IPS-18a (cell line): ENCODE measurements around the gene MVP.
A peak's percentile ranks its signal among the peaks of the same experiment; 100 is the strongest.

Experiments used
- H3K27ac ChIP-seq: one replicate; pipeline ENCODE4 v1.5.1; 2013; ENCODE audit warnings: low read length
- H3K27me3 ChIP-seq: one replicate; pipeline ENCODE4 v1.6.1; 2013; ENCODE audit warnings: mild to moderate bottlenecking, low read length; ENCODE audit not compliant: control insufficient read depth, insufficient read depth
- H3K36me3 ChIP-seq: one replicate; pipeline ENCODE4 v1.6.1; 2013; ENCODE audit warnings: low read depth, low read length; ENCODE audit not compliant: control insufficient read depth
- H3K4me1 ChIP-seq: one replicate; pipeline ENCODE4 v1.6.1; 2013; ENCODE audit warnings: low read depth, low read length; ENCODE audit not compliant: control insufficient read depth
- H3K4me3 ChIP-seq: one replicate; pipeline ENCODE4 v1.5.1; 2013; ENCODE audit warnings: low read length
- H3K9ac ChIP-seq: one replicate; pipeline ENCODE4 v1.6.1; 2013; ENCODE audit warnings: mild to moderate bottlenecking, low read length, moderate library complexity
- H3K9me3 ChIP-seq: one replicate; pipeline ENCODE4 v1.6.1; 2013; ENCODE audit warnings: low read depth, low read length; ENCODE audit not compliant: control insufficient read depth

Gene MVP

GRCh38 chr16:29812754-29813643 is 7.3 kb upstream of the MVP start:
- Histone ChIP-seq H3K4me1 (peaks cover 42% of the 10 kb centered on the region), H3K27me3 (no peaks in the 10 kb centered on the region), H3K27ac (no peak overlapping the region), H3K9me3 (no peaks in the 10 kb centered on the region), H3K36me3 (peaks cover 18% of the 10 kb centered on the region), H3K4me3 (peak overlapping the region; percentile 81), H3K9ac (peak overlapping the region; percentile 72)

GRCh38 chr16:29813644-29814562 is 6.4 kb upstream of the MVP start:
- Histone ChIP-seq H3K27ac (no peak overlapping the region), H3K9ac (peak overlapping the region; percentile 82)

DNA sequence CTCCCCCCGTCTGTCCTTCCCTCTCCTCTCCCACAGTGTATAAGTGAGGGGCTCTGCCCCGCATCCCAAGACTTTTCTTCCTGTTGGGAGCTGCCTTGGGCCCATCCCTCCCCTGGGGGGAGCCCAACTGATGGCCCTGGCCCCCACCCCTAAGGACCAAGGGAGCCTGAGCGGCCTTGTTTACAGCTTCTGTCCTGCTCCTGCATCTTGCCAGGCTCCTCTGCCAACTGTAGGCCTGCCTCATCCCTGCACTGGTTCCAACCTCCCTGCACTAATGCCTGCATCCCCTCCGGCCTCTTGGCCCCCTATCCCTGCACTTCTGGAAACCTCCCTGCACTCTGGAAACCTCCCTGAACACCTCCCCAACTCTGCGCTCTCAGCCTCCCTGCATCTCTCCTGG is 5.7 kb upstream of the MVP start:
- Histone ChIP-seq H3K9ac (peak overlapping the region; percentile 82), H3K9me3 (no peaks in the 10 kb centered on the region), H3K36me3 (peaks cover 21% of the 10 kb centered on the region), H3K4me1 (peaks cover 29% of the 10 kb centered on the region), H3K4me3 (peak overlapping the region; percentile 70), H3K27ac (no peak overlapping the region), H3K27me3 (no peaks in the 10 kb centered on the region)

More at GRCh38 chr16:29813644-29814562, 6.4 kb upstream of the MVP start:
- Histone ChIP-seq H3K4me1 (peaks cover 36% of the 10 kb centered on the region), H3K4me3 (peak overlapping the region; percentile 70), H3K9me3 (no peaks in the 10 kb centered on the region), H3K36me3 (peaks cover 19% of the 10 kb centered on the region), H3K27me3 (no peaks in the 10 kb centered on the region)

DNA sequence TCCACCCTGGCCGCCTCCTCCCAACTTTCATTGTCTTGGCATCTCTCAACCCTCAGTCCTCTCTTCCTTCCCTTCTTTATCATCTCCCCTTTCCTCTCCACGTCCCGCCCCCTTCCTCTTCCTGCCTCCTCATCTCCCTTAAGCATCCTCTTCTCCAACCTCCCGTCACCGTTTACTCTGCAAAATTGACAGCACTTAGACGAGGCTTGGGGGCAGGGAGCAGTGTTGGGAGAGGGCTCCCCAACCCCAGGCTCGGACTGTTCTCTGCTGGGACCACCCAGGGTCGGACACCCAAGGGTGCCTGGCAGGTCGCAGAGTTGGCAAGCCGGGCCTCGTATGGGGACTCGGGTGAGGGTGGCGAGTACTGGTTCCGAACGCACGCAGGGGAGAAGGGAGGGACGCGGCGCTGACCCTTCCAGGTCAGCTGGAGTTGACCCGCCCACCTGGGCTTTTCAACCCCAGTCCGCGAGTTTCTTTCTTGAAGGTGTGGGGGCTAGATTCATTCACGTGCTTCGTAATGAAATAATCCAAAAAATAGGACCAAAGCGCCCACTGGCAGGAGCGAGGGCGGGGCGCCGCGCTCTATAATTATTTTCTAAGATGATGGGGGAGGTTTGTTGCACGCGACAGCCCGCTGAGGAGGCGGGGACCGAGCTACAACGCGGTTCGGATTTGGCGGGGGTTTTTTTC is 5.1 kb upstream of the MVP start:
- peak overlapping the region; percentile 70 for H3K4me3 ChIP-seq
- peaks cover 23% of the 10 kb centered on the region for H3K36me3 ChIP-seq
- H3K9ac ChIP-seq = peak overlapping the region; percentile 82
- H3K4me1 ChIP-seq = peaks cover 24% of the 10 kb centered on the region
- H3K9me3 ChIP-seq = no peaks in the 10 kb centered on the region
- H3K27me3 ChIP-seq = no peaks in the 10 kb centered on the region
- no peak overlapping the region for H3K27ac ChIP-seq

- H3K27me3 ChIP-seq = no peaks in the 10 kb centered on the region
- peak within 1 kb of the TSS; percentile 82 for H3K27ac ChIP-seq
- peaks cover 26% of the 10 kb centered on the region for H3K36me3 ChIP-seq
- peak within 1 kb of the TSS; percentile 82 for H3K9ac ChIP-seq
- H3K9me3 ChIP-seq = no peaks in the 10 kb centered on the region
- peaks cover 18% of the 10 kb centered on the region for H3K4me1 ChIP-seq
- peak within 1 kb of the TSS; percentile 70 for H3K4me3 ChIP-seq
Observed at GRCh38 chr16:29815793-29816693, 4.2 kb upstream of the MVP start, which contains the start of gene PAGR1. Gene PAGR1 (plus strand): TSS chr16:29816152. CDS start chr16:29816526, 374 bp downstream.

- peaks cover 26% of the 10 kb centered on the region for H3K36me3 ChIP-seq
- H3K27ac ChIP-seq = peak overlapping the region; percentile 15
- peaks cover 18% of the 10 kb centered on the region for H3K4me1 ChIP-seq
- H3K9ac ChIP-seq = peak overlapping the region; percentile 82
- no peaks in the 10 kb centered on the region for H3K27me3 ChIP-seq
- no peaks in the 10 kb centered on the region for H3K9me3 ChIP-seq
- H3K4me3 ChIP-seq = peak overlapping the region; percentile 70
Observed at GRCh38 chr16:29816694-29817441, 3.4 kb upstream of the MVP start.

DNA sequence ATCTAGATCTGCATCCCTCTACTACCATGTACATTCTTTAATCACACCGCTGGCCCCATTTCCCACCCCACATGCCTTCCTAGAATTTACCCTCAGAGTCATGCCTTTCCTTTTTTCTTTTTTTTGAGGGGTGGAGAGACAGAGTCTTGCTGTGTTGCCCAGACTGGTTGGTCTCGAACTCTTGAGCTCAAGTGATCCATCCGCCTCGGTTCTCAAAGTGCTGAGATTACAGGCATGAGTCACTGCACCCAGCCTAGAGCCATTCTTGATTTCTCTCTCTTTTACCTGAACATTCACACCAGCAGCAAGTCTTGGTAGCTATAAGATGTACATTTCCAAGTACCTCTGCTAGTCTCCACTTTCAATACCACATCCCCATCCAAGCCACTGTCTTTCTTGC is 2.2 kb upstream of the MVP start:
- Histone ChIP-seq H3K27ac (no peak overlapping the region), H3K27me3 (no peaks in the 10 kb centered on the region), H3K9ac (no peak overlapping the region)

GRCh38 chr16:29819506-29819905 is 756 bp upstream of the MVP start:
- peaks cover 26% of the 10 kb centered on the region for H3K36me3 ChIP-seq
- no peak overlapping the region for H3K9ac ChIP-seq
- H3K4me3 ChIP-seq = no peak overlapping the region
- H3K4me1 ChIP-seq = no peaks in the 10 kb centered on the region
- H3K9me3 ChIP-seq = no peaks in the 10 kb centered on the region
- H3K27ac ChIP-seq = no peak overlapping the region
- H3K27me3 ChIP-seq = no peaks in the 10 kb centered on the region

More for the DNA sequence above, 2.2 kb upstream of the MVP start:
- no peak overlapping the region for H3K4me3 ChIP-seq
- peaks cover 12% of the 10 kb centered on the region for H3K4me1 ChIP-seq
- H3K36me3 ChIP-seq = peaks cover 26% of the 10 kb centered on the region
- H3K9me3 ChIP-seq = no peaks in the 10 kb centered on the region

DNA sequence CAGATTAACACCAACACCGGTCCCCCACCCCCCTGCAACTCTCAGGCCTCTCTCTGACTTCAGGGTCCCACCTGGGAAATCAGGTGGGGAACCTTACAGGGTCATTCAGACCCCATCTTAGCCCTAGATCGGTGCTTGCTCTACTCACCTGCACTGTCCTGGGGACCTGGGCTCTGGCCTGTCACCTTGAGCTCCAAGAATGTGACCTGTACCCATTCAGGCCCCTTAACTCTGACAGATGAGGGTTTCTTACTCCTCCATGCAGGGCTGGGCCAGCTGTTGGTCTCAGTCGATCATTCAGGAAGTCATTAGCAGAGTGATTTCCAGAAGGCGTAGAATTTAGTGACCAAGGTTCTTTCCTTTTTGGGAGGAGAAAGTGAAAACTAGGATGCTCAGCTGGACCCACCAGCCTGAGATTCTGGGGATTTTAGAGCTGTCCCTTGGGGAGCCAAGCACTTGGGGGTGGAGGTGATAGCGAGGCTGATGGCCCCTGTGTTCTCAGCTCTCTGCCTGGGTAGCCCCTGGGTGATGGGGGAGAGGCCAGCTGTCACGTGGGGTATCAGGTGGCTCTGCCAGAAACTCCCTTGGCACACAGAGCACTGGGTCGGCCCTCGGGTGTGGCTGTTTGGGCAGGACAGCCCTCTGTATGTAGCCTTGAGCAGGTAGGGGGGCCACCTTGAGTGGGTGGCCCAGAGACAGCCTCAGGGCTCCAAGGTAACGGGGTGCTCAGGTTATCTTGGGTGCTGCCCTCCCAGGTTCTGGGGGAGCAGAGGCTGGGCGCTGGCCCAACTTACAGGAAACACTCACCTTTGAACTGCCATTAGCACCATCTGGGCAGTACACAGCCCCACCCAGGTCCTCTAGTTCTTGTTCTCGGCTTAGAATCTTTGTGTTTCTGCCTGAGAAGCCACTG is 724 bp downstream of the MVP start:
- Histone ChIP-seq H3K9me3 (no peaks in the 10 kb centered on the region), H3K36me3 (peaks cover 26% of the 10 kb centered on the region), H3K4me1 (peaks cover 10% of the 10 kb centered on the region), H3K27me3 (no peaks in the 10 kb centered on the region), H3K4me3 (no peak overlapping the region), H3K9ac (no peak overlapping the region), H3K27ac (no peak overlapping the region)
